CD14-positive monocyte (primary cell): ENCODE results near the gene PPARGC1A. TPM values are rescaled to one million over a fixed set of nuclear protein-coding genes. Genes with fewer than 3 reads are reported as not detected.

Source experiments
- DNase-seq, 3 donors: peaks; one replicate each; pipeline ENCODE4 v3.0.0-alpha.2; 2011 to 2022
- H2AFZ ChIP-seq: 2 replicates; pipeline ENCODE4 v1.6.0; 2012; ENCODE audit warnings: mild to moderate bottlenecking, low read depth, low read length, inconsistent platforms; ENCODE audit not compliant: insufficient read depth, poor library complexity, severe bottlenecking
- H3K27ac ChIP-seq, 2 donors: 1 replicate in 1 of 2; 2 replicates in 1 of 2; pipeline ENCODE4 v1.5.1; 2012 to 2013; ENCODE audit warnings: low read length in 2 of 2, control low read depth in 1 of 2, inconsistent platforms in 1 of 2, low read depth in 1 of 2, mild to moderate bottlenecking in 1 of 2
- H3K27me3 ChIP-seq, 2 donors: one replicate each; pipeline versions ENCODE4 v1.6.0 to v1.6.1; 2011 to 2013; ENCODE audit warnings: low read length in 2 of 2; ENCODE audit not compliant: control insufficient read depth in 2 of 2, insufficient read depth in 2 of 2
- H3K36me3 ChIP-seq, 2 donors: replicated peaks in 1 of 2; 1 replicate in 1 of 2; 2 replicates in 1 of 2; pipeline versions ENCODE4 v1.5.1 to v1.6.1; 2012 to 2013; ENCODE audit warnings: low read length in 2 of 2, control low read depth in 1 of 2, inconsistent platforms in 1 of 2, mild to moderate bottlenecking in 1 of 2; ENCODE audit not compliant: insufficient read depth in 2 of 2, control insufficient read depth in 1 of 2
- H3K4me1 ChIP-seq, 2 donors: 1 replicate in 1 of 2; 2 replicates in 1 of 2; pipeline versions ENCODE4 v1.5.1 to v1.6.1; 2012 to 2013; ENCODE audit warnings: low read length in 2 of 2, control low read depth in 1 of 2, inconsistent platforms in 1 of 2, mild to moderate bottlenecking in 1 of 2, moderate library complexity in 1 of 2; ENCODE audit not compliant: insufficient read depth in 2 of 2, control insufficient read depth in 1 of 2
- H3K4me2 ChIP-seq: replicated peaks from 2 replicates; pipeline ENCODE3; 2012; ENCODE audit warnings: low read length, moderate library complexity, mild to moderate bottlenecking; ENCODE audit not compliant: poor library complexity, severe bottlenecking; ENCODE audit errors: extremely low read depth
- H3K4me3 ChIP-seq, 3 experiments: fragments of 200-600 bp in 1 of 3; sonication (generic) in 1 of 3; replicated peaks in 1 of 3; 1 replicate in 2 of 3; 2 replicates in 1 of 3; pipeline ENCODE4 v1.5.1; 2011 to 2013; ENCODE audit warnings: low read length in 3 of 3, mild to moderate bottlenecking in 3 of 3, control low read depth in 2 of 3, low read depth in 2 of 3, inconsistent platforms in 1 of 3, moderate library complexity in 1 of 3
- H3K79me2 ChIP-seq: 2 replicates; pipeline ENCODE4 v1.6.0; 2012; ENCODE audit warnings: mild to moderate bottlenecking, control low read depth, inconsistent platforms, low read length, moderate library complexity; ENCODE audit not compliant: insufficient read depth
- H3K9ac ChIP-seq: 2 replicates; pipeline ENCODE4 v1.6.0; 2017; ENCODE audit warnings: low read length, mild to moderate bottlenecking; ENCODE audit not compliant: insufficient read depth, poor library complexity, severe bottlenecking
- H3K9me3 ChIP-seq, 2 donors: replicated peaks in 1 of 2; 1 replicate in 1 of 2; 2 replicates in 1 of 2; pipeline versions ENCODE4 v1.5.1 to v1.6.1; 2012 to 2013; ENCODE audit warnings: low read length in 2 of 2, control low read depth in 1 of 2; ENCODE audit not compliant: control insufficient read depth in 1 of 2, insufficient read depth in 1 of 2
- H4K20me1 ChIP-seq: 2 replicates; pipeline ENCODE4 v1.6.0; 2012; ENCODE audit warnings: mild to moderate bottlenecking, low read length, control low read depth, moderate library complexity; ENCODE audit not compliant: insufficient read depth
- H3K27ac Mint-ChIP-seq, 7 donors: one replicate each; pipeline ENCODE4 v1.8.0; 2020; ENCODE audit warnings: mild to moderate bottlenecking in 7 of 7, mixed read lengths in 7 of 7, moderate library complexity in 6 of 7, inconsistent platforms in 2 of 7
- H3K27me3 Mint-ChIP-seq, 3 donors: one replicate each; pipeline ENCODE4 v1.8.0; 2021 to 2022; ENCODE audit warnings: low read depth in 3 of 3, mild to moderate bottlenecking in 3 of 3, mixed read lengths in 3 of 3, moderate library complexity in 3 of 3, inconsistent platforms in 1 of 3
- H3K36me3 Mint-ChIP-seq, 2 donors: one replicate each; pipeline ENCODE4 v1.8.0; 2020; ENCODE audit warnings: mixed read lengths in 2 of 2, inconsistent platforms in 1 of 2, mild to moderate bottlenecking in 1 of 2
- H3K4me1 Mint-ChIP-seq: one replicate; pipeline ENCODE4 v1.8.0; 2020; ENCODE audit warnings: mild to moderate bottlenecking, mixed read lengths
- H3K4me3 Mint-ChIP-seq, 2 donors: one replicate each; pipeline ENCODE4 v1.8.0; 2020; ENCODE audit warnings: mild to moderate bottlenecking in 2 of 2, mixed read lengths in 2 of 2, moderate library complexity in 1 of 2
- H3K9me3 Mint-ChIP-seq, 7 donors: one replicate each; pipeline ENCODE4 v1.8.0; 2020 to 2022; ENCODE audit warnings: mixed read lengths in 7 of 7, mild to moderate bottlenecking in 6 of 7, moderate library complexity in 6 of 7, inconsistent platforms in 2 of 7
- WGBS: methylation state at CpG from one replicate; pipeline ENCODE4 v1.1.5; 2013; ENCODE audit warnings: missing lambda C conversion rate; ENCODE audit not compliant: insufficient coverage; 5-methylcytosine and 5-hydroxymethylcytosine counted together
- intact Hi-C, 2 donors: fragments of 100-400 bp; cut with micrococcal nuclease; formaldehyde crosslinking; loops; one replicate each; pipeline versions ENCODE4 v1.15.0 to v1.15.1; 2023
- polyA plus RNA-seq, 3 donors: library from polyadenylated mRNA; depleted of rRNA in 1 of 3; unstranded in 2 of 3; stranded (reverse) in 1 of 3; fragments of 300-500 nt in 2 of 3; fragments of >200 nt in 1 of 3; fragmentation: Illumina TruSeq in 2 of 3; gene quantifications; 1 replicate in 2 of 3; 2 replicates in 1 of 3; pipeline ENCODE4 v1.2.3, GENCODE V29; 2012 to 2021
- TF ChIP-seq, protein P1 (sequence below): fragments of 200-600 bp; IDR thresholded peaks from one replicate; pipeline ENCODE4 v1.8.0; 2022; ENCODE audit warnings: antibody characterized with exemption, mild to moderate bottlenecking

PPARGC1A gene
- polyA plus RNA-seq, 3 donors, result 0.58 to 1.1 (median 0.79) TPM

DNA sequence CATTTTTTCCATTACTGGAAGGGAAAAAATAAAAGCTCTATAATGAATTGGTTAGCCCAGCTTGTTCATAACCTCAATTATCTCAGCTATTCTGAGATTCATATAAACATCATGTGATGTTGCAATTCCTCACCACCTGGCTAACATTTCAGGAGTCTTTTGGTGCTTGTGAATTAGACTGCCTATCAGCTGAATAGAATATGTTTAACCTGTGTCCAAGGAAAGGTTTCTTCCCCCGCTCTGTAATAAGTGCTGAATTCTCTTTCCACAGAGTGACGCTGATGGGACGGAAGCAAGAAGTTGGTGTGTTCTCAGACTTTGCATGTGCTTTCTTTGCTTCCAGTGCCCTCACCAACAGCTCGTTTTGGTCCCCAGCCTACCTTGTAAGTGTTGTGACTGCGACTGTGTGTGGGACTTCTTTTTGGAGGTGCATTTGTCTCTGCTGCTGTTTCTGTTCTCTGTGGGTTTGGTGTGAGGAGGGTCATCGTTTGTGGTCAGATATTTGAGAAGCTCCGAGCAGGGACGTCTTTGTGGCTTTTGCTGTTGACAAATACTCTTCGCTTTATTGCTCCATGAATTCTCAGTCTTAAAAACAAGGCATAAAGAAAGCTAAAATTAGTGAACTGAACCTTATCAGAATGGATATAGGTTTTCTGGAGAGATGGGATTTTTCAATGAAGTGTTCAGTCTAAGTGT, 61.7 kb downstream of the PPARGC1A start:
- WGBS, result 100% methylated on average over 4 of the region's 9 CpGs
- no peaks in the 10 kb centered on the region for H4K20me1 ChIP-seq

DNA sequence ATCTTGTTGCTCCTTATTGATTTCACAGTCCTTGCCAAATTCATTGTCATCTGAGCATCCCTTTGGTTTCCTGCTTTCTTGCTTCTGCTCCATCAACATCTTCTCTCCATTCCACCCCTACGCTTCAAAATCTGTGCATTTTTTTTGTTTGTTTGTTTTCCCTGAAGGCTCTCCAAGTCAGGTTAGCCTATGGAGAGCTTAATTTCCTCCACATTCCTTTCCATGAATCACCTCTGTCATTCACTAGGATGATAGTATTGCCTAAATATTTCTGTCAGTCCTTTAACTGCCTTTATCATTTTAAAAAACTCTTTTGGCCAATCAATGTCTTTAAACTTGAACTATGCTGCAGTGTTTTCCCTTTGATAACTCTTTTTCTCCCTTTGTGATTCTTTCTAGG, 67.7 kb downstream of the PPARGC1A start:
- H2AFZ ChIP-seq, result no peak overlapping the region
- no peaks in the 10 kb centered on the region for H3K4me1 Mint-ChIP-seq
- no peaks in the 10 kb centered on the region for H3K27me3 ChIP-seq
- H3K79me2 ChIP-seq, result no peaks in the 10 kb centered on the region
- no peak overlapping the region for H3K9ac ChIP-seq
- no peaks in the 10 kb centered on the region for H3K36me3 ChIP-seq
- no peaks in the 10 kb centered on the region for H4K20me1 ChIP-seq
- no peaks in the 10 kb centered on the region for H3K36me3 Mint-ChIP-seq
- no peaks in the 10 kb centered on the region for H3K4me1 ChIP-seq
- H3K9me3 Mint-ChIP-seq, result peaks cover 0 to 3% (median 0%) of the 10 kb centered on the region in 7 donors
- no peak overlapping the region for H3K4me2 ChIP-seq
- no peak overlapping the region for H3K27ac Mint-ChIP-seq
- H3K27ac ChIP-seq, result no peak overlapping the region
- H3K27me3 Mint-ChIP-seq, result no peaks in the 10 kb centered on the region
- no CpG with 5 or more reads among the region's 1 CpG for WGBS
- no peak overlapping the region for H3K4me3 Mint-ChIP-seq
- intact Hi-C loops, result no loop called here
- DNase-seq, result no peak
- TF ChIP-seq, protein P1, sequence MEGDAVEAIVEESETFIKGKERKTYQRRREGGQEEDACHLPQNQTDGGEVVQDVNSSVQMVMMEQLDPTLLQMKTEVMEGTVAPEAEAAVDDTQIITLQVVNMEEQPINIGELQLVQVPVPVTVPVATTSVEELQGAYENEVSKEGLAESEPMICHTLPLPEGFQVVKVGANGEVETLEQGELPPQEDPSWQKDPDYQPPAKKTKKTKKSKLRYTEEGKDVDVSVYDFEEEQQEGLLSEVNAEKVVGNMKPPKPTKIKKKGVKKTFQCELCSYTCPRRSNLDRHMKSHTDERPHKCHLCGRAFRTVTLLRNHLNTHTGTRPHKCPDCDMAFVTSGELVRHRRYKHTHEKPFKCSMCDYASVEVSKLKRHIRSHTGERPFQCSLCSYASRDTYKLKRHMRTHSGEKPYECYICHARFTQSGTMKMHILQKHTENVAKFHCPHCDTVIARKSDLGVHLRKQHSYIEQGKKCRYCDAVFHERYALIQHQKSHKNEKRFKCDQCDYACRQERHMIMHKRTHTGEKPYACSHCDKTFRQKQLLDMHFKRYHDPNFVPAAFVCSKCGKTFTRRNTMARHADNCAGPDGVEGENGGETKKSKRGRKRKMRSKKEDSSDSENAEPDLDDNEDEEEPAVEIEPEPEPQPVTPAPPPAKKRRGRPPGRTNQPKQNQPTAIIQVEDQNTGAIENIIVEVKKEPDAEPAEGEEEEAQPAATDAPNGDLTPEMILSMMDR, result no peak
- H3K9me3 ChIP-seq, result no peaks in the 10 kb centered on the region
- no peak overlapping the region for H3K4me3 ChIP-seq

More for the DNA sequence above, 61.7 kb downstream of the PPARGC1A start:
- intact Hi-C loops, result no loop called here
- no peak overlapping the region for H3K9ac ChIP-seq
- H3K4me1 ChIP-seq, result no peaks in the 10 kb centered on the region
- Mint-ChIP-seq H3K27ac (no peak overlapping the region), H3K27me3 (no peaks in the 10 kb centered on the region), H3K4me3 (no peak overlapping the region), H3K36me3 (no peaks in the 10 kb centered on the region), H3K9me3 (peaks cover 0 to 2% (median 2%) of the 10 kb centered on the region in 7 donors), H3K4me1 (no peaks in the 10 kb centered on the region)
- H3K27ac ChIP-seq, result no peak overlapping the region
- H3K79me2 ChIP-seq, result no peaks in the 10 kb centered on the region
- no peaks in the 10 kb centered on the region for H3K36me3 ChIP-seq
- H3K9me3 ChIP-seq, result no peaks in the 10 kb centered on the region
- no peak overlapping the region for H2AFZ ChIP-seq
- no peak overlapping the region for H3K4me3 ChIP-seq
- H3K27me3 ChIP-seq, result no peaks in the 10 kb centered on the region
- TF ChIP-seq, protein P1, result no peak
- DNase-seq, result no peak
- H3K4me2 ChIP-seq, result no peak overlapping the region
